ENCODE measurements around the gene MEI4.
"Not testable (repeated sequence)": the region's sequence is repeated elsewhere in the genome, so short reads cannot be mapped to it uniquely, and the experiment has no call there.

The MEI4 gene

DNA sequence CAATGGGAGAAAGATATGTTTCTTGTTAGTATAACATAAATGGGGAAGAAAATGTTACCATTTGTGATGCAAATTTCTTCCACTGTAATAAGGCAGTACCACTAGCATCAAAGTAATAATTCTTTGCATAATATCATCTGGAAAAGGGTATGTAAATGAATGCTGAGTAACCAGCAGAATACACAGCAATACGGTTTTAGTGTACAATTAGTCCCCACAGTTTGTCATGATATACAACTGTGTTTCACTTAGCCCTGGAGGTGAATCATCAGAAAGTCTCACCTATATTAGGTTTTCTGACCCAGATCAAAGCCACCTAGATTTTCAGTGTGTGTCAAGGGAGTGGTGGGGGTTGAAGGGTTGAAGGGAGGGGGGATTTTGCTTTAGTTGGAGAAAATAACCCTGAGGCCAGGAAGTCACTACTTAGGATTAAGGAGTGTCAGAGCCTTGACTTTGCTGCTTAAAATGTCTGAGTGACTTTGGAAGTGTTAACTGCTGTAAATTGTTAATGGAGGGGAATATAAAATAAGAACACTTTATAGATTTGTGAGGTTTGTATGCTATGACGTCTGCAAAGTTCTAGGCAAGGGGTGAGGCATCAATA lies 8.6 kb upstream of the MEI4 start:
- DNase-seq (ENCODE audit: low read depth), result no peak
- TF ChIP-seq, protein P1, sequence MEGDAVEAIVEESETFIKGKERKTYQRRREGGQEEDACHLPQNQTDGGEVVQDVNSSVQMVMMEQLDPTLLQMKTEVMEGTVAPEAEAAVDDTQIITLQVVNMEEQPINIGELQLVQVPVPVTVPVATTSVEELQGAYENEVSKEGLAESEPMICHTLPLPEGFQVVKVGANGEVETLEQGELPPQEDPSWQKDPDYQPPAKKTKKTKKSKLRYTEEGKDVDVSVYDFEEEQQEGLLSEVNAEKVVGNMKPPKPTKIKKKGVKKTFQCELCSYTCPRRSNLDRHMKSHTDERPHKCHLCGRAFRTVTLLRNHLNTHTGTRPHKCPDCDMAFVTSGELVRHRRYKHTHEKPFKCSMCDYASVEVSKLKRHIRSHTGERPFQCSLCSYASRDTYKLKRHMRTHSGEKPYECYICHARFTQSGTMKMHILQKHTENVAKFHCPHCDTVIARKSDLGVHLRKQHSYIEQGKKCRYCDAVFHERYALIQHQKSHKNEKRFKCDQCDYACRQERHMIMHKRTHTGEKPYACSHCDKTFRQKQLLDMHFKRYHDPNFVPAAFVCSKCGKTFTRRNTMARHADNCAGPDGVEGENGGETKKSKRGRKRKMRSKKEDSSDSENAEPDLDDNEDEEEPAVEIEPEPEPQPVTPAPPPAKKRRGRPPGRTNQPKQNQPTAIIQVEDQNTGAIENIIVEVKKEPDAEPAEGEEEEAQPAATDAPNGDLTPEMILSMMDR (conservative IDR thresholded peaks at IDR 0.05; ENCODE audit: low read depth, low read length), result no peak
- H3K4me3 ChIP-seq (ENCODE audit: low read depth, low read length), result no peak overlapping the region

DNA sequence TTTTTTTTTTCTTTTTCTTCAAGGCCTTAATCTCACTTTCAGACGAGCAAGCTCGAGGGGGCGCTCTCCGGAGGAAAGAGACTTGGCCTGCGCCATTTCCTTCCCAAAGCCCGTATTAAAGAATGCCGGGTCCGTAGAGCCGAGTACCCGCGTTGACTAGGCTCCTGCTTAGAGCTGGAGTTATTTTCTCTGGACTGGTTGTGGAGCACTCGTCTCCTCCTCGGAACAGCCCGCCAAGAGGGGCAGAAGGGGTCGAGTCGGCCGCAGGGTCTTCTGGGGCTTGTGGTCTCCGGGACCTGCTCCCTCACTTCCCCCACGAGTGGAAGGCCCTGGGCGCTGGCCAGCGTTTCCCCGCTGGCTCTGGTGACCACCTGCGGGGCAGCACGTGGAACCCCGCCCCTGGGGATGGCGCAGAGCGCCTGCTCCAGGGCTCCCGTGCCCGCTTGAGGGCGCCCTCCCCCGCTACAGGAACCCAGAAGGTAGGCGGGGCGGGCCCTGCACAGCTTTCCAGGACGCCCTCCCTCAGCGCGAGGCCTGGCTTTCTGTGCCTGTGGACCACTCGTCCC lies 2.7 kb upstream of the MEI4 start:
- peak overlapping the region; percentile 17 for H3K4me3 ChIP-seq (ENCODE audit: low read depth, low read length)

DNA sequence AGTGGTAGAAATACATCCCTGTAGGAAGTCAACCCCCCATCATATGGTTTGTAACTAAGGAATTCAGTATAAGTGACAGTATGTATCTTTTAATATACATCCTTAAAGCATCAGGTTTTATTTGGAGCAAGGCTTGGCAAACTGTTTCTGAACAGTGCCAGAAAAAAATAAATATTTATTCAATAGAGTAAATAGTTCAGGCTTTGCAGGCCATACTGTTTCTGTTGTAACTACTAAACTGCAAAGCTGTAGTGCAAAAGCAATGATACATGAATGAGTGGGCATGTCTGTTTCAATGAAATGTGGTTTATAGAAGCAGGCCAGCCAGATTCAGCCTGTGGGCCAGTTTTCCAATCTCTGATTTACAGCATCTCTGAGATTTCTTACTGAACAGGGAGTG lies 977 bp downstream of the MEI4 start:
- TF ChIP-seq, protein P1 (conservative IDR thresholded peaks at IDR 0.05; ENCODE audit: low read depth, low read length), result no peak
- no peak for DNase-seq (ENCODE audit: low read depth)
- H3K4me3 ChIP-seq (ENCODE audit: low read depth, low read length), result no peak overlapping the region

More for the DNA sequence above, 2.7 kb upstream of the MEI4 start:
- DNase-seq (ENCODE audit: low read depth), result peak; percentile 23
- TF ChIP-seq, protein P1 (conservative IDR thresholded peaks at IDR 0.05; ENCODE audit: low read depth, low read length), result peak; percentile 35

DNA sequence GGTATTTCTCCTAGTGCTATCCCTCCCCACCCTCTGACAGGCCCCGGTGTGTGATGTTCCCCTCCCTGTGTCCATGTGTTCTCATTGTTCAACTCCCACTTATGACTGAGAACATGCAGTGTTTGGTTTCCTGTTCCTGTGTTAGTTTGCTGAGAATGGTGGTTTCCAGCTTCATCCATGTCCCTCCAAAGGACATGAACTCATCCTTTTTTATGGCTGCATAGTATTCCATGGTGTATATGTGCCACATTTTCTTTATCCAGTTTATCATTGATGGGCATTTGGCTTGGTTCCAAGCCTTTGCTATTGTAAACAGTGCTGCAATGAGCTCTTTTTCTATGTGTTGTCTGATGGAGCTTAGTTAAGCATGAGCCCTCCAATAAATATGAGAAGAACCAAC lies 2.2 kb downstream of the MEI4 start:
- DNase-seq (ENCODE audit: low read depth); H3K4me3 ChIP-seq (ENCODE audit: low read depth, low read length): not testable (repeated sequence)

DNA sequence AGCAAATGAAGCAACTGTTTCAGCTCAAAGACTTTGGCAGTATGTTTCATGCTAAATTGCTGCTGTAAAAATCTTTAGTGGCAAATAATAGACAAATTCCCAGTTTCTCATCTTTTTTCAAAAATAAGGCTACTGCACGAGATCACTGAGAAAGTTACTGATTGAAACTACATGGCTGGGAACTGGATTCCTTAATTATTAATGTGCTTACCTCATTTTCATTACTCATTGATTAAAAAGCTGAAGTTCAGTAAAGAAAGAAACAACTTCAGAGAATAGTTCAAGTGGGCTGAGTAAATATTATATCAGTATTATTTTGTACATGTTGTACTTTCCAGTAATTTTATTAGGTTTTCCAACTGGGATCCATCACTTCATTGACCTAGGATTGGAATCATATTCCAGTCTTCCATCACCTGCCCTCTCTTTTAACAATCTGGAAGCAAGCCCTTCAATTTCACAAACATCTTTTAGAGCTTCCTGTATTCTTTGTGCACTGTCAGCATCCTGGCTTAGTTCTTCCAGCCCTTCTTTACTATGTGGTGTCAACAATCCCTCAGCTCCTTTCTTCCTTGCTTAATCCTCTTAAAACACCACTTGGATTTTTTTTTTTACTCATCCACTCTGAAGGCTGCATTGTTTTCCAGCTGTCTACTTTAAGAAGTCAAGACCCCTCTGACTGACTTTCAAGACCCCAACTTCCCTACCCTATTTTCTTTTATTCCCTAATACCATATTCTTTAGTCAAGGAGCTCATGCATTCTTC lies 4.3 kb downstream of the MEI4 start:
- no peak for DNase-seq (ENCODE audit: low read depth)
- TF ChIP-seq, protein P1 (conservative IDR thresholded peaks at IDR 0.05; ENCODE audit: low read depth, low read length), result no peak
- H3K4me3 ChIP-seq (ENCODE audit: low read depth, low read length), result no peak overlapping the region

DNA sequence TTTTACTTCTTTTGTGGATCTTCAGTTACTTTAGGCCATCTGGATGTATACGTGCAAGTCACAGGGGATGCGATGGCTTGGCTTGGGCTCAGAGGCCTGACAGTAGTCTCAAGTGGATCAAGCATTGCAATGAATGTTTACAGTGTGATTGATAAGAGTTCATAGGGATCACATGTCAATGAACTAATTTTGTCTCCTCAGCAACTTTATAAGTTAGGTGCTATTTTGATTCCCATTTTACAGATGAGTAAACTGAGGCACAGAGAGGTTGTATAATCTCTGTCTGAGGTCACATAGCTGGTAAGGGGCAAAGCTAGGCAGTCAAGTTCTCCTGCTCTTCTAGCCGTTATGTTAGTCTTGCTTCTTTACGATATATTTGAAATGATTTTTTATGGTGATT lies 13.5 kb downstream of the MEI4 start:
- H3K4me3 ChIP-seq (ENCODE audit: low read depth, low read length), result no peak overlapping the region
- no peak for DNase-seq (ENCODE audit: low read depth)
- TF ChIP-seq, protein P1 (conservative IDR thresholded peaks at IDR 0.05; ENCODE audit: low read depth, low read length), result no peak

DNA sequence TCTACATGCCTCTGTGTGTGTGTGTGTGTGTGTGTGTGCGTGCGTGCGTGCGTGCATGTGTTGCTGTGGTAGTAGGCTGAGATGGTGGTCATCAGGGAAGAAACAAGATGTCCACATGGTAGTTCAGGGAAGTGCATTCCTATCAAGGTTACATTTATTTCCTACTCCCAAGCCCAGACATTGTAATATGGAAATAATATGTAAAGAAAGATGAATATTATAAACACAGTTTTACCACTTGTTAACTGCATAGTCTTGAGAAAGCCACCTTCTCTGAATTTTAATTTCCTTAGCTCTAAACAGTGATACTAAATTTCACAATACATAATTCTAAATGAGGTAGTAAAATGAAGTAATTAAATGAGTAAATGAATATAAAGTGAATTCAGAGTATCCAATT lies 14.0 kb downstream of the MEI4 start:
- DNase-seq (ENCODE audit: low read depth), result no peak
- TF ChIP-seq, protein P1 (conservative IDR thresholded peaks at IDR 0.05; ENCODE audit: low read depth, low read length), result no peak
- H3K4me3 ChIP-seq (ENCODE audit: low read depth, low read length), result no peak overlapping the region
